ENCODE measurements around the gene POLRMT.
"Not testable (repeated sequence)": the region's sequence is repeated elsewhere in the genome, so short reads cannot be mapped to it uniquely, and the experiment has no call there.

Gene POLRMT

GRCh38 chr19:670609-671075 lies 37.3 kb upstream of the POLRMT start:
- TF ChIP-seq CTCF (conservative IDR thresholded peaks at IDR 0.05), result no peak
- no peak overlapping the region for H3K27ac ChIP-seq

- H3K27ac ChIP-seq, result not testable (repeated sequence)
Measured at GRCh38 chr19:668675-669434, 35.5 kb upstream of the POLRMT start.

- not testable (repeated sequence) for H3K27ac ChIP-seq
Measured at GRCh38 chr19:666985-667573, 33.7 kb upstream of the POLRMT start.

- peak overlapping the region; percentile 94 for H3K27ac ChIP-seq
- peak; percentile 94 for TF ChIP-seq CTCF (conservative IDR thresholded peaks at IDR 0.05)
Measured at GRCh38 chr19:664913-665443, 31.6 kb upstream of the POLRMT start.

- no peak for TF ChIP-seq CTCF (conservative IDR thresholded peaks at IDR 0.05)
- H3K27ac ChIP-seq, result peak overlapping the region; percentile 94
Measured at GRCh38 chr19:663682-664117, 30.4 kb upstream of the POLRMT start.

- no peak for TF ChIP-seq CTCF (conservative IDR thresholded peaks at IDR 0.05)
- peak within 1 kb of the TSS; percentile 94 for H3K27ac ChIP-seq
Measured at GRCh38 chr19:662962-663681, 29.8 kb upstream of the POLRMT start, which contains the start of gene RNF126. Gene RNF126, minus strand, starts transcription at chr19:663214. Its CDS starts 93 bp downstream, at chr19:663121.

GRCh38 chr19:662207-662961 lies 29.0 kb upstream of the POLRMT start:
- peak overlapping the region; percentile 94 for H3K27ac ChIP-seq
- no peak for TF ChIP-seq CTCF (conservative IDR thresholded peaks at IDR 0.05)
